SK-N-SH (cell line): ENCODE measurements around the gene KIF1A. TPM values are rescaled to one million over a fixed set of nuclear protein-coding genes. Genes with fewer than 3 reads are reported as not detected.
A peak's percentile ranks its signal among the peaks of the same experiment; 100 is the strongest.

Experiments
- CTCF ChIA-PET: fragments of 300-600, 350-600 bp; formaldehyde crosslinking; extraction: SDS; loops from one replicate; lab custom pipeline; 2021; lab: Yijun Ruan, JAX
- POLR2A ChIA-PET: fragments of 350-600 bp; sonication (Branson Sonifier 250); formaldehyde crosslinking; extraction: SDS; loops from one replicate; lab custom pipeline; 2020; ENCODE audit warnings: antibody characterized with exemption, inconsistent platforms; lab: Yijun Ruan, JAX
- DNase-seq: peaks from one replicate; pipeline ENCODE4 v3.0.0; 2012
- H2AFZ ChIP-seq: fragments of 200-600 bp; sonication (generic); 2 replicates; pipeline ENCODE4 v1.8.1; 2016; ENCODE audit warnings: antibody characterized with exemption, mild to moderate bottlenecking, low read depth
- H3F3A ChIP-seq: fragments of 200-600 bp; sonication (generic); replicated peaks from 2 replicates; pipeline ENCODE3; 2016; ENCODE audit warnings: antibody characterized with exemption, mild to moderate bottlenecking; ENCODE audit not compliant: insufficient read depth
- H3K27ac ChIP-seq, 2 experiments: fragments of 200-500 bp in 1 of 2; fragments of 200-600 bp in 1 of 2; sonication (Bioruptor generic) in 1 of 2; sonication (generic), shearing (Covaris generic) in 1 of 2; 2 replicates each; pipeline versions ENCODE4 v1.5.1 to v1.6.1; 2014 to 2016; ENCODE audit warnings: low read depth in 2 of 2, inconsistent platforms in 1 of 2, low read length in 1 of 2, mild to moderate bottlenecking in 1 of 2, mixed read lengths in 1 of 2
- H3K27me3 ChIP-seq: fragments of 200-600 bp; sonication (generic), shearing (Covaris generic); 2 replicates; pipeline ENCODE4 v1.6.1; 2016; ENCODE audit warnings: mixed run types; ENCODE audit not compliant: insufficient read depth
- H3K36me3 ChIP-seq, 2 experiments: fragments of 200-500 bp in 1 of 2; fragments of 200-600 bp in 1 of 2; sonication (Bioruptor generic) in 1 of 2; sonication (generic) in 1 of 2; replicated peaks in 1 of 2; 2 replicates each; pipeline versions ENCODE3 to v1.5.1; 2014 to 2016; ENCODE audit warnings: low read length in 1 of 2, mild to moderate bottlenecking in 1 of 2; ENCODE audit not compliant: insufficient read depth in 2 of 2, control insufficient read depth in 1 of 2
- H3K4me1 ChIP-seq, 2 experiments: fragments of 200-500 bp in 1 of 2; fragments of 200-600 bp in 1 of 2; sonication (Bioruptor generic) in 1 of 2; sonication (generic), shearing (Covaris generic) in 1 of 2; 2 replicates each; pipeline versions ENCODE4 v1.5.1 to v1.6.1; 2014 to 2016; ENCODE audit warnings: low read depth in 1 of 2, low read length in 1 of 2, mixed run types in 1 of 2; ENCODE audit not compliant: insufficient read depth in 2 of 2, control insufficient read depth in 1 of 2
- H3K4me2 ChIP-seq: fragments of 200-600 bp; sonication (generic), shearing (Covaris generic); 2 replicates; pipeline ENCODE4 v1.6.1; 2017; ENCODE audit warnings: mixed run types
- H3K4me3 ChIP-seq, 2 experiments: fragments of 200-500 bp in 1 of 2; fragments of 200-600 bp in 1 of 2; sonication (Bioruptor generic) in 1 of 2; sonication (generic), shearing (Covaris generic) in 1 of 2; 2 replicates each; pipeline versions ENCODE4 v1.5.1 to v1.8.1; 2014 to 2016; ENCODE audit warnings: low read depth in 2 of 2, inconsistent platforms in 1 of 2, low read length in 1 of 2, mild to moderate bottlenecking in 1 of 2, mixed read lengths in 1 of 2, moderate library complexity in 1 of 2
- H3K79me2 ChIP-seq: fragments of 200-600 bp; sonication (generic); 2 replicates; pipeline ENCODE4 v1.8.1; 2017; ENCODE audit warnings: mild to moderate bottlenecking; ENCODE audit not compliant: insufficient read depth
- H3K9ac ChIP-seq: fragments of 200-600 bp; sonication (generic); 2 replicates; pipeline ENCODE4 v1.6.1; 2017; ENCODE audit warnings: mixed run types
- H3K9me2 ChIP-seq: fragments of 200-600 bp; sonication (generic); 2 replicates; pipeline ENCODE4 v1.6.1; 2017; ENCODE audit warnings: mixed run types
- H3K9me3 ChIP-seq: fragments of 200-600 bp; sonication (generic); 2 replicates; pipeline ENCODE4 v1.6.1; 2017; ENCODE audit warnings: mixed run types, mild to moderate bottlenecking, moderate library complexity
- H4K20me1 ChIP-seq: fragments of 200-600 bp; sonication (generic); 2 replicates; pipeline ENCODE4 v1.6.1; 2017; ENCODE audit warnings: mild to moderate bottlenecking, mixed run types; ENCODE audit not compliant: insufficient read depth
- EZH2phosphoT487 ChIP-seq: fragments of 200-600 bp; sonication (generic); IDR thresholded peaks from 2 replicates; pipeline ENCODE4 v1.6.1; 2017; ENCODE audit warnings: low read depth, mixed run types, mild to moderate bottlenecking, antibody characterized with exemption, moderate library complexity, borderline replicate concordance
- MXI1 ChIP-seq: IDR thresholded peaks from 2 replicates; pipeline ENCODE4 v1.6.1; 2012; ENCODE audit warnings: mild to moderate bottlenecking, low read depth, low read length, improper control_type of control experiment
- SIN3A ChIP-seq: IDR thresholded peaks from 2 replicates; pipeline ENCODE4 v1.6.1; 2012; ENCODE audit warnings: low read depth, mild to moderate bottlenecking, low read length, moderate library complexity, borderline replicate concordance
- WGBS: methylation state at CpG from one replicate; pipeline ENCODE4 v1.1.6; 2017; ENCODE audit warnings: low lambda C conversion rate; 5-methylcytosine and 5-hydroxymethylcytosine counted together
- polyA plus RNA-seq, 3 experiments: library from polyadenylated mRNA; depleted of rRNA; stranded (reverse); fragments of >200 nt; gene quantifications; 2 replicates each; pipeline ENCODE4 v1.2.3, GENCODE V29; 2012
- TF ChIP-seq, protein P1 (sequence below): IDR thresholded peaks from 2 replicates; pipeline ENCODE4 v1.6.1; 2012; ENCODE audit warnings: mild to moderate bottlenecking, low read depth, low read length, moderate library complexity
- TF ChIP-seq, protein P2 (sequence below): fragments of 150-350 bp; IDR thresholded peaks from 2 replicates; pipeline ENCODE4 v1.6.1; 2016; ENCODE audit warnings: mild to moderate bottlenecking, low read depth, low read length

Gene KIF1A
- polyA plus RNA-seq, 1 of the 3 experiments (the other 2 are of a cell fraction), result 0.21 TPM

- TF ChIP-seq, protein P1, sequence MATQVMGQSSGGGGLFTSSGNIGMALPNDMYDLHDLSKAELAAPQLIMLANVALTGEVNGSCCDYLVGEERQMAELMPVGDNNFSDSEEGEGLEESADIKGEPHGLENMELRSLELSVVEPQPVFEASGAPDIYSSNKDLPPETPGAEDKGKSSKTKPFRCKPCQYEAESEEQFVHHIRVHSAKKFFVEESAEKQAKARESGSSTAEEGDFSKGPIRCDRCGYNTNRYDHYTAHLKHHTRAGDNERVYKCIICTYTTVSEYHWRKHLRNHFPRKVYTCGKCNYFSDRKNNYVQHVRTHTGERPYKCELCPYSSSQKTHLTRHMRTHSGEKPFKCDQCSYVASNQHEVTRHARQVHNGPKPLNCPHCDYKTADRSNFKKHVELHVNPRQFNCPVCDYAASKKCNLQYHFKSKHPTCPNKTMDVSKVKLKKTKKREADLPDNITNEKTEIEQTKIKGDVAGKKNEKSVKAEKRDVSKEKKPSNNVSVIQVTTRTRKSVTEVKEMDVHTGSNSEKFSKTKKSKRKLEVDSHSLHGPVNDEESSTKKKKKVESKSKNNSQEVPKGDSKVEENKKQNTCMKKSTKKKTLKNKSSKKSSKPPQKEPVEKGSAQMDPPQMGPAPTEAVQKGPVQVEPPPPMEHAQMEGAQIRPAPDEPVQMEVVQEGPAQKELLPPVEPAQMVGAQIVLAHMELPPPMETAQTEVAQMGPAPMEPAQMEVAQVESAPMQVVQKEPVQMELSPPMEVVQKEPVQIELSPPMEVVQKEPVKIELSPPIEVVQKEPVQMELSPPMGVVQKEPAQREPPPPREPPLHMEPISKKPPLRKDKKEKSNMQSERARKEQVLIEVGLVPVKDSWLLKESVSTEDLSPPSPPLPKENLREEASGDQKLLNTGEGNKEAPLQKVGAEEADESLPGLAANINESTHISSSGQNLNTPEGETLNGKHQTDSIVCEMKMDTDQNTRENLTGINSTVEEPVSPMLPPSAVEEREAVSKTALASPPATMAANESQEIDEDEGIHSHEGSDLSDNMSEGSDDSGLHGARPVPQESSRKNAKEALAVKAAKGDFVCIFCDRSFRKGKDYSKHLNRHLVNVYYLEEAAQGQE, result no peak
- TF ChIP-seq, all 33 proteins: peak for 0
These were observed 727 bp downstream of the KIF1A start (continued) for GRCh38 chr2:240819126-240819857.

DNA sequence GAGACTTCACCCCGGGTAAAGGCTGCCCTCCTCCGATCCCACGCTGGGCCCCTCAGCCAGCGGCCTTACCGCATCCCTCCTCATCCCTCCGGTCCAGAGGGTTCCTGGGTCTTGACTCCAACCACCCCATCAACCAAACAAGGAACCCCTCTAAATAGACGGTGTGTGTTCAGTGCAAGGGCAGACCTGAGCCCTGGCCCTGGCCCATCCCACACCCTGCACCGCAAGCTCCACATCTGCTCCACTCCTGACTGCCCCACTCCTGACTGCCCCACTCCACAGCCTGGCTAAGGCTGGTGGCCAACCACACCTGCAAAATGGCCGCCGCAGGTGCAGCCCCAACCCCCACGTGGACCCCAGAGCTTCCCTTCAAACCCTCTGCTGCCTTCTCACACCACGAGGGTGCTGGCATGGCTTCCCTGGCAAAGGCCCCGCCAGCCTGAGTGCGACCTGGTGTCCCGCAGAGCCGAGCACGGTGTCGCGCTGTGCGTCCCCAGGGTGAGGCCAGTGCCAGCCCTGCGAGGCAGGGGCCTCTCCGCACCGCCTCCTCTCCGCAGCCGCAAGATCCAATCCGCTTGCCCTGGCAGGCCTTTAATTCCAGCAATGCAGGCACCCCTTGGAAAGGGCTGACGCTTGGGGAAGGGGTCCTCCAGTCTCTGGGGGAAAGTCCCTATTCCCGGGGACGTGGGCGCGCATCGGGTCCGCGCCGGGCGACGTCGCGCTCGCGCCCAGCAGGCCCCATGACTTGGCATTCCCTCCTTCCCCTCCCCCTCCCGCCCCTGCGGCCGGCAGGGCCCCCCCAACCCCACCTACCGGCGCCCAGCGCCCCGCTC lies 1.5 kb downstream of the KIF1A start:
- POLR2A ChIA-PET, result interaction anchor here (2.7 kb wide), 1 partner anchor 22 kb away, joined by 10 read pairs; no protein-coding TSS in a partner anchor
- Histone ChIP-seq H2AFZ (no peak overlapping the region), H3K36me3 (no peaks in the 10 kb centered on the region), H3K27me3 (peaks cover 36% of the 10 kb centered on the region), H4K20me1 (no peaks in the 10 kb centered on the region), H3F3A (no peaks in the 10 kb centered on the region), H3K4me2 (no peak overlapping the region), H3K9me3 (no peaks in the 10 kb centered on the region), H3K4me3 (peak overlapping the region in 1 of 2 experiments; percentile 55; a peak in 2 of 4 replicates), H3K79me2 (no peaks in the 10 kb centered on the region), H3K9me2 (no peaks in the 10 kb centered on the region), H3K27ac (peak overlapping the region in 1 of 2 experiments; percentile 22; a peak in 1 of 4 replicates), H3K9ac (no peak overlapping the region), H3K4me1 (peaks cover 0 to 18% of the 10 kb centered on the region in 2 experiments; a peak in 1 of 4 replicates)
- CTCF ChIA-PET, result interaction anchor here (0.6 to 6.8 kb wide), 5 partner anchors 21 to 496 kb away, joined by 3 to 50 read pairs (median 3); no protein-coding TSS in a partner anchor
- DNase-seq, result peak; percentile 76
- 60% methylated on average over 19 of the region's 48 CpGs for WGBS
- TF ChIP-seq EZH2phosphoT487, result no peak
- TF ChIP-seq MXI1, result 0 out of 2 replicates have a peak, but pooled peaks have one; percentile 0
- no peak for TF ChIP-seq SIN3A
- TF ChIP-seq, protein P2, sequence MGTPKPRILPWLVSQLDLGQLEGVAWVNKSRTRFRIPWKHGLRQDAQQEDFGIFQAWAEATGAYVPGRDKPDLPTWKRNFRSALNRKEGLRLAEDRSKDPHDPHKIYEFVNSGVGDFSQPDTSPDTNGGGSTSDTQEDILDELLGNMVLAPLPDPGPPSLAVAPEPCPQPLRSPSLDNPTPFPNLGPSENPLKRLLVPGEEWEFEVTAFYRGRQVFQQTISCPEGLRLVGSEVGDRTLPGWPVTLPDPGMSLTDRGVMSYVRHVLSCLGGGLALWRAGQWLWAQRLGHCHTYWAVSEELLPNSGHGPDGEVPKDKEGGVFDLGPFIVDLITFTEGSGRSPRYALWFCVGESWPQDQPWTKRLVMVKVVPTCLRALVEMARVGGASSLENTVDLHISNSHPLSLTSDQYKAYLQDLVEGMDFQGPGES, result no peak
